Measurements from ENCODE around the gene SIRPD.
A peak's percentile ranks its signal among the peaks of the same experiment; 100 is the strongest.

SIRPD gene

DNA sequence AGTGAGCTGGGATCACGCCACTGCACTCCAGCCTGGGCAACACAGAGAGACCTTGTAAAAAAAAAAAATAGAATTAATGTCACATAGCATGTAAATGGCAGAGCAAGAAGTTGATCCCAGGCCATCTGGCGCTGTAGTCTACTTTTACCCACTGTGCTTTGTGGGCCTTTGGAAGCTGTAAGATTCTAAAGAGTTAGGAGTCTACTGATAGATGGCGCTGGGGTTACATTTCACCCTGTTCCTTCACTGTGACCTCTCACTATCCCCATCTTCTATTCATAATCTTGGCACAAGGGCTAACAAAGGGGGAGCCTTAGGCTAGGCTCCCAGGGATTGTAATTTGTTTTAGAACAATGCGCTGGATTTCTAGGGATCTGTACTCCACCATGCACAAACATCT is 24.4 kb downstream of the SIRPD start:
- no peak for DNase-seq (ENCODE audit: low spot score)
- ChIA-PET CTCF (interaction anchor here (0.7 kb wide), 1 partner anchor 145 kb away, joined by 3 read pairs; no protein-coding TSS in a partner anchor), POLR2A (ENCODE audit: low non-redundant PET) (no interaction called here)

DNA sequence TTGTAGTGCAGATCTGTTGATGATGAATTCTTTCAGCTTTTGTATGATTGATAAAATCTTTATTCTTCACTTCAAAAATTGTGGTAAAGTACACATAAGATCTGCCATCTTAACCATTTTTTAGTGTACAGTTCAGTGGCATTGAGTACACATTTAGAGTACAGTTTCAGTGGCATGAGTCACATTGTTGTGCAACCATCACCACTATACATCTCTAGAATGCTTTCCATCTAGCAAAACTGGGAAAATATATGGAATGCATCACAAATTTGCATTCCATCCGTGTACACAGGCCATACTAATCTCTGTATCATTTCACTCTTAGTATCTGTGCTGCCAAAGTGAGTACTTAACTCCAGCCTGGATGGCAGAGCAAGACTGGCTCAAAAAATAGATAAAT is 28.7 kb downstream of the SIRPD start:
- peak; percentile 17 for DNase-seq (ENCODE audit: low spot score)
- POLR2A ChIA-PET (ENCODE audit: low non-redundant PET), result no interaction called here
- TF ChIP-seq, protein P1, sequence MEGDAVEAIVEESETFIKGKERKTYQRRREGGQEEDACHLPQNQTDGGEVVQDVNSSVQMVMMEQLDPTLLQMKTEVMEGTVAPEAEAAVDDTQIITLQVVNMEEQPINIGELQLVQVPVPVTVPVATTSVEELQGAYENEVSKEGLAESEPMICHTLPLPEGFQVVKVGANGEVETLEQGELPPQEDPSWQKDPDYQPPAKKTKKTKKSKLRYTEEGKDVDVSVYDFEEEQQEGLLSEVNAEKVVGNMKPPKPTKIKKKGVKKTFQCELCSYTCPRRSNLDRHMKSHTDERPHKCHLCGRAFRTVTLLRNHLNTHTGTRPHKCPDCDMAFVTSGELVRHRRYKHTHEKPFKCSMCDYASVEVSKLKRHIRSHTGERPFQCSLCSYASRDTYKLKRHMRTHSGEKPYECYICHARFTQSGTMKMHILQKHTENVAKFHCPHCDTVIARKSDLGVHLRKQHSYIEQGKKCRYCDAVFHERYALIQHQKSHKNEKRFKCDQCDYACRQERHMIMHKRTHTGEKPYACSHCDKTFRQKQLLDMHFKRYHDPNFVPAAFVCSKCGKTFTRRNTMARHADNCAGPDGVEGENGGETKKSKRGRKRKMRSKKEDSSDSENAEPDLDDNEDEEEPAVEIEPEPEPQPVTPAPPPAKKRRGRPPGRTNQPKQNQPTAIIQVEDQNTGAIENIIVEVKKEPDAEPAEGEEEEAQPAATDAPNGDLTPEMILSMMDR (conservative IDR thresholded peaks at IDR 0.05; ENCODE audit: low read depth), result no peak
- CTCF ChIA-PET, result interaction anchor here (0.7 kb wide), 1 partner anchor 203 kb away, joined by 3 read pairs; no protein-coding TSS in a partner anchor
- H3K27ac ChIP-seq, result no peak overlapping the region

More for the DNA sequence above, 24.4 kb downstream of the SIRPD start:
- H3K27ac ChIP-seq, result no peak overlapping the region
- TF ChIP-seq, protein P1 (conservative IDR thresholded peaks at IDR 0.05; ENCODE audit: low read depth), result no peak

DNA sequence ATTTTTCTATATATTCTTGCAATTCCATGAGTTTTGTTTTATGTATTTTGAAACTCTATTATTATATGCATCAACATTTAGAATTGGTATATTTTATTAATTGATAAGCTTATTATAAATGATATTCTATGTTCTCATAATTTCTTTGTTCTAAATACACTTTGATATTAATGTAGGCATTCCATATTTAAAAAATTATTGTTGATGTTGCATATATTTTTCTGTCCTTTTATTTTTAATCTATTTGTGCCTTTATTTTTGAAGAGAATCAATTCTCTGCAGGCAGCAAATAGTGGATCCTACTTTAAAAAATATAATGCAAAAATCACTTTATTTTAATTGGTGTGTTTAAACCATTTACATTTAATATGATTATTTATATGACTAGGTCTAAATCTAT is 29.6 kb downstream of the SIRPD start:
- TF ChIP-seq, protein P1 (conservative IDR thresholded peaks at IDR 0.05; ENCODE audit: low read depth), result no peak
- no peak for DNase-seq (ENCODE audit: low spot score)
- ChIA-PET POLR2A (ENCODE audit: low non-redundant PET) (no interaction called here), CTCF (interaction anchor here (0.6 kb wide), 1 partner anchor 323 kb away, joined by 3 read pairs; no protein-coding TSS in a partner anchor)
- no peak overlapping the region for H3K27ac ChIP-seq

DNA sequence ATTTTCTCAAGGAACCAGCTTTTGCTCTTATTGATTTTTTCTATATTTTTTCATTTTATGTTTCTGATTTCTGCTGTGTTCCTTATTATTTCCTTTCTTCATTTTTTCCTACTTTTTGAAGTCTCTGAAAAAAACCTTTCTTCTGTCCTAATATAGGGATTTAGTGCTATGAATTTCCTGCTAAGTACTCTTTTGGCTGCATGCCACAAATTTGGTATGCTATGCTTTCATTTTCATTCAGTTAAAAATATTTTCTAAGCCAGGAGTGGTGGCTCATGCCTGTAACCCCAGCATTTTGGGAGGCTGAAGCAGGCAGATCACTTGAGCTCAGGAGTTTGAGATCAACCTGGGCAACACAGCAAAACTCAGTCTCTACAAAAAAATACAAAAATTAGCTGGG is 30.6 kb downstream of the SIRPD start:
- no peak overlapping the region for H3K27ac ChIP-seq
- CTCF ChIA-PET, result no interaction called here
- DNase-seq (ENCODE audit: low spot score), result no peak
- POLR2A ChIA-PET (ENCODE audit: low non-redundant PET), result no interaction called here
- TF ChIP-seq, protein P1 (conservative IDR thresholded peaks at IDR 0.05; ENCODE audit: low read depth), result no peak

DNA sequence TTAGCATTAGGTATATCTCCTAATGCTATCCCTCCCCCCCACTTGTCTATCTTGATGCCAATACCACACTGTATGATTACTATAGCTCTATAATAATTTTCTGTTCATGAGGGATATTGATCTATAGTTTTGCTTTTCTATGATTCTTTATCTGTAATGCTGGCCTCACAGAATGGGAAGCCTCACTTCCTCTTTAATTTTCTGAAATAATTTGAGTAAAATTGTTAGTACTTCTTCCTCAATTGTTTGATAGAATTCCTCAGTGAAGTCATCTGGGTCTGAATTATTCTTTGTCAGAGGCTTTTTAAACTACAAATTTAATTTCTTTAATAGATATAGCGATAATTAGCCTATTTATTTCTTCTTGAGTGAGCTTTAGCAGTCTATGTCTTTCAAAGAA is 31.2 kb downstream of the SIRPD start:
- H3K27ac ChIP-seq, result no peak overlapping the region
- TF ChIP-seq, protein P1 (conservative IDR thresholded peaks at IDR 0.05; ENCODE audit: low read depth), result no peak
- no peak for DNase-seq (ENCODE audit: low spot score)
- CTCF ChIA-PET, result no interaction called here
- POLR2A ChIA-PET (ENCODE audit: low non-redundant PET), result no interaction called here

DNA sequence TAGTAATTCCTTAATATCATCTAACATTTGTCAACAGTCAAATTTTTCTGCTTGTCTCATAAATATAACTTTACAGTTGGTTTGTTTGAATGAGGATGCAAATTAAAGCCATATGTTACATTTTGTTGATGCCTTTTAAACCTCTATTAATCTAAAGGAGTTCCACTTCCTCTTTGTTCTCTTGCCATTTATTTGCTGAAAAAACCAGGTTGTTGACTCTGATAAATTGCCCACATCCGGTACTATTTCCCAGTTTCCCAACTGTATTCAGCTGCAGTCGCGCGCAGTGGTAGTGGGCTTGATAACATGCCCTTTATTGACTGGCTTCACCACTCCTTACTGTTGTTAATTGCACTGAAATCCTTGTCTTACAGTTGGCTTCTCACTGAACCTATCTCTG is 33.5 kb downstream of the SIRPD start:
- no peak overlapping the region for H3K27ac ChIP-seq
- POLR2A ChIA-PET (ENCODE audit: low non-redundant PET), result no interaction called here
- CTCF ChIA-PET, result no interaction called here
- TF ChIP-seq, protein P1 (conservative IDR thresholded peaks at IDR 0.05; ENCODE audit: low read depth), result no peak
- no peak for DNase-seq (ENCODE audit: low spot score)

DNA sequence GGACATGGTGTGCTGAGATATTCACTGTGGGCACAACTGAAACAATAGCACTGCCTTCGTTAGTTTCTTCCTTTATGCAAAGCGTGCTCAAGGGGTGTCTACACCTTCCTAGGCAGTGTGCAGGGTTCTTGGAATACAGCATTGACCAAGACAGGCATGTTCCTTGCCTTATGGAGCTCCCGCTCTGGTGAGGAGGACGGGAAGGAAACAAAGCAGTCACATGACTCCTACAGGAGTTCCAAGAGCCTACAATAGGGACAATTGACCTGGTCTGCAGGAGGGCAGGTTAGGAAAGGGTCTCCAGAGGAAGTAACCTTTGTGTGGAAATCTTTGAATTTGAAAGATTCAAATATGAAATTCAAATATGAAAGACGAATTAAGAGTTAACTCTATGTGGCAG is 40.5 kb downstream of the SIRPD start:
- no peak overlapping the region for H3K27ac ChIP-seq
- POLR2A ChIA-PET (ENCODE audit: low non-redundant PET), result no interaction called here
- TF ChIP-seq, protein P1 (conservative IDR thresholded peaks at IDR 0.05; ENCODE audit: low read depth), result no peak
- DNase-seq (ENCODE audit: low spot score), result no peak
- CTCF ChIA-PET, result interaction anchor here (0.6 kb wide), 1 partner anchor 167 kb away, joined by 3 read pairs; no protein-coding TSS in a partner anchor
